HUES48 (cell line): ENCODE results near the gene ASIC1.

ENCODE experiments used
- H3K27ac ChIP-seq: one replicate; pipeline ENCODE4 v1.7.0; 2013; ENCODE audit warnings: low read depth, low read length, inconsistent platforms
- H3K27me3 ChIP-seq: 2 replicates; pipeline ENCODE4 v1.6.1; 2013; ENCODE audit warnings: mild to moderate bottlenecking, low read length; ENCODE audit not compliant: control insufficient read depth, insufficient read depth
- H3K36me3 ChIP-seq: 2 replicates; pipeline ENCODE4 v1.6.1; 2013; ENCODE audit warnings: low read length; ENCODE audit not compliant: control insufficient read depth, insufficient read depth
- H3K4me1 ChIP-seq: 2 replicates; pipeline ENCODE4 v1.6.1; 2013; ENCODE audit warnings: mild to moderate bottlenecking, low read length; ENCODE audit not compliant: control insufficient read depth, insufficient read depth
- H3K4me3 ChIP-seq: 2 replicates; pipeline ENCODE4 v1.5.1; 2013; ENCODE audit warnings: mild to moderate bottlenecking, low read depth, low read length
- H3K9ac ChIP-seq: 2 replicates; pipeline ENCODE4 v1.6.1; 2013; ENCODE audit warnings: mild to moderate bottlenecking, low read depth, low read length, moderate library complexity
- H3K9me3 ChIP-seq: 2 replicates; pipeline ENCODE4 v1.6.1; 2013; ENCODE audit warnings: low read length; ENCODE audit not compliant: control insufficient read depth, insufficient read depth

The ASIC1 gene

GRCh38 chr12:50110762-50111351, 53.5 kb downstream of the ASIC1 start:
- no peaks in the 10 kb centered on the region for H3K27me3 ChIP-seq
- H3K4me3 ChIP-seq = no peak overlapping the region
- H3K4me1 ChIP-seq = peaks cover 11% of the 10 kb centered on the region
- H3K27ac ChIP-seq = peak overlapping the region; percentile 73
- no peaks in the 10 kb centered on the region for H3K36me3 ChIP-seq
- no peaks in the 10 kb centered on the region for H3K9me3 ChIP-seq
- H3K9ac ChIP-seq = no peak overlapping the region

GRCh38 chr12:50111395-50111692, 53.9 kb downstream of the ASIC1 start:
- Histone ChIP-seq H3K4me1 (peaks cover 11% of the 10 kb centered on the region), H3K9ac (no peak overlapping the region), H3K9me3 (no peaks in the 10 kb centered on the region), H3K27me3 (no peaks in the 10 kb centered on the region), H3K4me3 (peak overlapping the region; percentile 49; the same call in 1 of the 2 replicates), H3K36me3 (no peaks in the 10 kb centered on the region), H3K27ac (no peak overlapping the region)

- peaks cover 11% of the 10 kb centered on the region for H3K4me1 ChIP-seq
- no peaks in the 10 kb centered on the region for H3K27me3 ChIP-seq
- no peaks in the 10 kb centered on the region for H3K36me3 ChIP-seq
- peak within 1 kb of the TSS; percentile 65 for H3K9ac ChIP-seq
- H3K9me3 ChIP-seq = no peaks in the 10 kb centered on the region
- H3K4me3 ChIP-seq = peak within 1 kb of the TSS; percentile 87
- H3K27ac ChIP-seq = peak within 1 kb of the TSS; percentile 92
Observed at GRCh38 chr12:50111693-50112455, 54.5 kb downstream of the ASIC1 start, which contains the start of gene COX14. COX14 (plus strand) TSS chr12:50112236; CDS start chr12:50120044, 7,808 bp downstream.

GRCh38 chr12:50112456-50113218, 55.2 kb downstream of the ASIC1 start:
- Histone ChIP-seq H3K9me3 (no peaks in the 10 kb centered on the region), H3K9ac (peak overlapping the region; percentile 65), H3K4me1 (peaks cover 11% of the 10 kb centered on the region), H3K36me3 (no peaks in the 10 kb centered on the region), H3K4me3 (peak overlapping the region; percentile 87), H3K27me3 (no peaks in the 10 kb centered on the region), H3K27ac (peak overlapping the region; percentile 92)

DNA sequence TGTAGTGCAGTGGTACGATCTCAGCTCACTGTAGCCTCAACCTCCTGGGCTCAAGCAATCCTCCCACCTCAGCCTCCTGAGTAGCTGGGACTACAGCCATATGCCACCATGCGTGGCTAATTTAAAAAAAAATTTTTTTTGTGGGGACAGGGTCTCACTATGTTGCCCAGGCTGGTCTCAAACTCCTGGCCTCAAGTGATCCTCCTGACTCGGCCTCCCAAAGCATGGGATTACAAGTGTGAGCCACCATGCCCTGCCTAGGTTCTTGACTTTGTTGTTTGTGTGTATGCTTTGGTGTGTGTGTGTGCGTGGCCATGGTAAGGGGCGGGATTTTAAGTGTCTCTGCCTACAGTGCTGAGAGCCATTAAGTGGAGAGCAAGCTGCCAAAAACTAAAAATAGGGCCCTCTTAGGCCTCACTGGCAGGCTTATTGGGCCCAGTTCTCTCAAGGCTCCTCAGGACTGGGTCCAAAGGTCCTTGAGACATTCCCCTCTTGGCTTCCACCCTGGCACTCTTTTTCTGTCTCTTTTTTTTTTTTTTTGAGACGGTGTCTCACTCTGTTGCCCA, 59.7 kb downstream of the ASIC1 start:
- H3K27me3 ChIP-seq = no peaks in the 10 kb centered on the region
- H3K4me1 ChIP-seq = no peaks in the 10 kb centered on the region
- no peaks in the 10 kb centered on the region for H3K9me3 ChIP-seq
- no peak overlapping the region for H3K27ac ChIP-seq
- peaks cover 5% of the 10 kb centered on the region; the same call in 1 of the 2 replicates for H3K36me3 ChIP-seq
- H3K4me3 ChIP-seq = no peak overlapping the region
- no peak overlapping the region for H3K9ac ChIP-seq

- Histone ChIP-seq H3K9ac (no peak overlapping the region), H3K36me3 (peaks cover 5% of the 10 kb centered on the region; the same call in 1 of the 2 replicates), H3K27ac (no peak overlapping the region), H3K4me1 (no peaks in the 10 kb centered on the region), H3K27me3 (no peaks in the 10 kb centered on the region), H3K4me3 (no peak overlapping the region), H3K9me3 (no peaks in the 10 kb centered on the region)
Observed at GRCh38 chr12:50119387-50119786, 62.0 kb downstream of the ASIC1 start.

DNA sequence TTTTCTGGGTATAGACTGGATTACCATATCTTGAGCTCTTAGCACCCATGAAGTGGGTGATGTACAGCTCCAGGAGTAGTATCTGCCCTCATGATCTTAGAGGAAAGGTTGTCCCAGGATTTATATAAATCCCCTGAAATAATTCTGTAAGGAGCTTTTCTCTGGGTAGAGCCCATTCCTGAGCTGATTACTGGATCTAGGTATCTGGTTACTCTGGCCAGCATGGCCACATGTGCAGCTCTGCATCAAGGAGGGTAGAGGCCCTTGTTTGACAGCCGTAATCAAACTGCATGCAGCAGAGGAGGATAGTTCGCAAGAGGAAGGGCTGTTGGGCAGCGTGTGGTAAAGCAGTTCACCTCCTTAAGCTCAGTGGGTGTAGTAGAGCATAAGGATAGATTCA, 63.1 kb downstream of the ASIC1 start:
- no peak overlapping the region for H3K4me3 ChIP-seq
- peaks cover 5% of the 10 kb centered on the region; the same call in 1 of the 2 replicates for H3K36me3 ChIP-seq
- H3K27ac ChIP-seq = no peak overlapping the region

GRCh38 chr12:50120953-50121352, 63.6 kb downstream of the ASIC1 start:
- H3K4me1 ChIP-seq = no peaks in the 10 kb centered on the region
- H3K9me3 ChIP-seq = no peaks in the 10 kb centered on the region
- H3K27ac ChIP-seq = no peak overlapping the region
- no peak overlapping the region for H3K9ac ChIP-seq
- no peaks in the 10 kb centered on the region for H3K27me3 ChIP-seq
- H3K36me3 ChIP-seq = peaks cover 5% of the 10 kb centered on the region; the same call in 1 of the 2 replicates
- H3K4me3 ChIP-seq = no peak overlapping the region

More for the DNA sequence above, 63.1 kb downstream of the ASIC1 start:
- Histone ChIP-seq H3K27me3 (no peaks in the 10 kb centered on the region), H3K4me1 (no peaks in the 10 kb centered on the region), H3K9me3 (no peaks in the 10 kb centered on the region), H3K9ac (no peak overlapping the region)

GRCh38 chr12:50121641-50122040, 64.2 kb downstream of the ASIC1 start:
- no peak overlapping the region for H3K9ac ChIP-seq
- H3K27me3 ChIP-seq = no peaks in the 10 kb centered on the region
- no peaks in the 10 kb centered on the region for H3K9me3 ChIP-seq
- H3K27ac ChIP-seq = no peak overlapping the region
- no peak overlapping the region for H3K4me3 ChIP-seq
- no peaks in the 10 kb centered on the region for H3K4me1 ChIP-seq
- H3K36me3 ChIP-seq = peaks cover 5% of the 10 kb centered on the region; the same call in 1 of the 2 replicates

- H3K4me1 ChIP-seq = no peaks in the 10 kb centered on the region
- no peak overlapping the region for H3K9ac ChIP-seq
- H3K9me3 ChIP-seq = no peaks in the 10 kb centered on the region
- no peak overlapping the region for H3K4me3 ChIP-seq
- no peaks in the 10 kb centered on the region for H3K27me3 ChIP-seq
- H3K27ac ChIP-seq = no peak overlapping the region
- peaks cover 11% of the 10 kb centered on the region; the same call in 1 of the 2 replicates for H3K36me3 ChIP-seq
Observed at GRCh38 chr12:50123203-50123602, 65.8 kb downstream of the ASIC1 start.
